Ishikawa (cell line): ENCODE results near the gene RGS16.

Experiments used
- EP300 ChIP-seq: IDR thresholded peaks from 2 replicates; pipeline ENCODE4 v1.6.1; 2012; ENCODE audit warnings: borderline replicate concordance
- MAX ChIP-seq: IDR thresholded peaks from 2 replicates; pipeline ENCODE4 v1.6.1; 2012
- REST ChIP-seq: IDR thresholded peaks from 2 replicates; pipeline ENCODE4 v1.6.1; 2012; ENCODE audit warnings: low read depth, mild to moderate bottlenecking
- TAF1 ChIP-seq: IDR thresholded peaks from 2 replicates; pipeline ENCODE4 v1.6.1; 2012; ENCODE audit warnings: low read depth, mild to moderate bottlenecking
- TCF12 ChIP-seq: IDR thresholded peaks from 2 replicates; pipeline ENCODE4 v1.6.1; 2012; ENCODE audit warnings: low read depth
- YY1 ChIP-seq: IDR thresholded peaks from 2 replicates; pipeline ENCODE4 v1.6.1; 2012; ENCODE audit warnings: low read depth
- ZBTB7A ChIP-seq: IDR thresholded peaks from 2 replicates; pipeline ENCODE4 v1.6.1; 2012; ENCODE audit warnings: low read depth

GRCh38 chr1:182620924-182621585 is 16.9 kb upstream of the RGS16 start:
- TF ChIP-seq MAX (no peak), TAF1 (no peak), REST (no peak), EP300 (no peak), ZBTB7A (no peak), YY1 (no peak), TCF12 (no peak)
